Activated naive CD4-positive, alpha-beta T cell treated with anti-CD3 and anti-CD28 coated beads, Interleukin-2, amount 50 U/mL, for 16 hours (primary cell): ENCODE measurements around the gene HOXA13.

Source experiments
- DNase-seq: peaks from one replicate; pipeline ENCODE4 v3.0.0-alpha.2; 2020

Gene HOXA13

GRCh38 chr7:27235387-27236311 is 35.8 kb upstream of the HOXA13 start:
- no peak for DNase-seq

GRCh38 chr7:27229448-27229847 is 29.6 kb upstream of the HOXA13 start:
- DNase-seq = no peak

GRCh38 chr7:27224983-27225934 is 25.4 kb upstream of the HOXA13 start:
- DNase-seq = no peak

- no peak for DNase-seq
Measured at GRCh38 chr7:27223941-27224575, 24.2 kb upstream of the HOXA13 start.

GRCh38 chr7:27221201-27221797 is 21.4 kb upstream of the HOXA13 start:
- DNase-seq = no peak

GRCh38 chr7:27220440-27220955 is 20.6 kb upstream of the HOXA13 start:
- no peak for DNase-seq

- DNase-seq = no peak
Measured at GRCh38 chr7:27219821-27220220, 19.9 kb upstream of the HOXA13 start.

- DNase-seq = no peak
Measured at GRCh38 chr7:27217951-27218350, 18.1 kb upstream of the HOXA13 start.

- DNase-seq = no peak
Measured at GRCh38 chr7:27215356-27215755, 15.5 kb upstream of the HOXA13 start.

GRCh38 chr7:27214239-27214950 is 14.5 kb upstream of the HOXA13 start:
- no peak for DNase-seq

GRCh38 chr7:27213433-27214238 is 13.7 kb upstream of the HOXA13 start:
- no peak for DNase-seq

- no peak for DNase-seq
Measured at GRCh38 chr7:27212497-27213432, 12.9 kb upstream of the HOXA13 start.

- DNase-seq = no peak
Measured at GRCh38 chr7:27211764-27212204, 11.9 kb upstream of the HOXA13 start.

- DNase-seq = no peak
Measured at GRCh38 chr7:27211084-27211446, 11.2 kb upstream of the HOXA13 start.

GRCh38 chr7:27210441-27211083 is 10.7 kb upstream of the HOXA13 start:
- DNase-seq = peak; percentile 55

- DNase-seq = no peak
Measured at GRCh38 chr7:27209933-27210440, 10.1 kb upstream of the HOXA13 start.

- DNase-seq = no peak
Measured at GRCh38 chr7:27208998-27209397, 9.1 kb upstream of the HOXA13 start.

GRCh38 chr7:27207348-27207985 is 7.6 kb upstream of the HOXA13 start:
- DNase-seq = no peak
